Lower lobe of right lung (tissue), 2 donors: ENCODE data around the gene OMD. TPM values are rescaled to one million over a fixed set of nuclear protein-coding genes. Genes with fewer than 3 reads are reported as not detected.
A peak's percentile ranks its signal among the peaks of the same experiment; 100 is the strongest.
"Not testable (repeated sequence)": the region's sequence is repeated elsewhere in the genome, so short reads cannot be mapped to it uniquely, and the experiment has no call there.

Source experiments
- ATAC-seq, 2 donors: fragments of 200-7000 bp; cut with Tn5 transposase; one replicate each; pipeline ENCODE4 v1.9.1; 2020 to 2022; ENCODE audit warnings: mild to moderate bottlenecking in 2 of 2, moderate library complexity in 2 of 2
- DNase-seq: peaks from one replicate; pipeline ENCODE4 v3.0.0-alpha.2; 2020
- H3K27ac ChIP-seq: fragments of 200-600 bp; one replicate; pipeline ENCODE4 v1.8.0; 2022
- H3K27me3 ChIP-seq: fragments of 200-600 bp; one replicate; pipeline ENCODE4 v1.8.0; 2022; ENCODE audit warnings: low read depth
- H3K36me3 ChIP-seq: fragments of 200-600 bp; one replicate; pipeline ENCODE4 v1.8.0; 2022; ENCODE audit warnings: mild to moderate bottlenecking
- H3K4me1 ChIP-seq: fragments of 200-600 bp; one replicate; pipeline ENCODE4 v1.8.0; 2022
- H3K4me3 ChIP-seq: fragments of 200-600 bp; one replicate; pipeline ENCODE4 v1.8.0; 2022; ENCODE audit warnings: mild to moderate bottlenecking
- H3K9me3 ChIP-seq: fragments of 200-600 bp; one replicate; pipeline ENCODE4 v1.8.0; 2022
- CTCF ChIP-seq: fragments of 200-600 bp; IDR thresholded peaks from one replicate; pipeline ENCODE4 v1.8.0; 2022; ENCODE audit warnings: antibody characterized with exemption, mild to moderate bottlenecking
- intact Hi-C: fragments of 100-400 bp; cut with DNase I; formaldehyde crosslinking; loops from one replicate; pipeline ENCODE4 v1.11.0; 2022
- total RNA-seq: library from RNA; stranded (reverse); fragmentation: NEBNext Ultra II Directional; extraction: Animal tissue kit (Norgen Biotek cat#: 25700); gene quantifications from one replicate; pipeline ENCODE4 v1.2.1, GENCODE V29; 2021
- donor health status: DM: no; HTN: yes; CAD: no; lungs with severe emphysema.

Gene OMD
- total RNA-seq, 1 donor from 2014 or later: 4.1 TPM

GRCh38 chr9:92414566-92414965, 9.7 kb downstream of the OMD start:
- Histone ChIP-seq H3K36me3 (no peaks in the 10 kb centered on the region), H3K9me3 (no peaks in the 10 kb centered on the region), H3K27me3 (no peaks in the 10 kb centered on the region), H3K4me3 (no peak overlapping the region), H3K27ac (no peak overlapping the region), H3K4me1 (no peaks in the 10 kb centered on the region)
- intact Hi-C loops: no loop called here
- DNase-seq (no peak), ATAC-seq (no peak)
- no peak for TF ChIP-seq CTCF

GRCh38 chr9:92411157-92411556, 13.1 kb downstream of the OMD start:
- H3K27me3 ChIP-seq, DNase-seq, ATAC-seq: not testable (repeated sequence)

GRCh38 chr9:92408747-92409478, 15.4 kb downstream of the OMD start:
- ATAC-seq (no peak), DNase-seq (no peak)
- Histone ChIP-seq H3K27ac (no peak overlapping the region), H3K27me3 (no peaks in the 10 kb centered on the region), H3K4me3 (no peak overlapping the region), H3K4me1 (peaks cover 11% of the 10 kb centered on the region), H3K9me3 (no peaks in the 10 kb centered on the region), H3K36me3 (no peaks in the 10 kb centered on the region)
- no peak for TF ChIP-seq CTCF
- intact Hi-C loops: no loop called here

More at GRCh38 chr9:92411157-92411556, 13.1 kb downstream of the OMD start:
- H3K27ac ChIP-seq, H3K4me3 ChIP-seq, H3K9me3 ChIP-seq, H3K4me1 ChIP-seq, H3K36me3 ChIP-seq, intact Hi-C loops: not testable (repeated sequence)

- Histone ChIP-seq H3K4me3 (no peak overlapping the region), H3K27me3 (no peaks in the 10 kb centered on the region), H3K9me3 (no peaks in the 10 kb centered on the region), H3K27ac (no peak overlapping the region), H3K36me3 (no peaks in the 10 kb centered on the region), H3K4me1 (peaks cover 11% of the 10 kb centered on the region)
- intact Hi-C loops: no loop called here
- no peak for DNase-seq
- ATAC-seq: no peak
- no peak for TF ChIP-seq CTCF
Measured at GRCh38 chr9:92407818-92408217, 16.5 kb downstream of the OMD start.

- TF ChIP-seq CTCF: no peak
- no peak for DNase-seq
- no peaks in the 10 kb centered on the region for H3K9me3 ChIP-seq
- H3K27ac ChIP-seq: peak overlapping the region; percentile 46
- intact Hi-C loops: no loop called here
- no peaks in the 10 kb centered on the region for H3K27me3 ChIP-seq
- H3K4me1 ChIP-seq: peaks cover 11% of the 10 kb centered on the region
- H3K36me3 ChIP-seq: no peaks in the 10 kb centered on the region
- ATAC-seq: peak; percentile 74 to 86
- no peak overlapping the region for H3K4me3 ChIP-seq
Measured at GRCh38 chr9:92406477-92406876, 17.8 kb downstream of the OMD start.

GRCh38 chr9:92405818-92406217, 18.5 kb downstream of the OMD start:
- Histone ChIP-seq H3K36me3 (no peaks in the 10 kb centered on the region), H3K27me3 (no peaks in the 10 kb centered on the region), H3K9me3 (no peaks in the 10 kb centered on the region), H3K4me1 (peaks cover 11% of the 10 kb centered on the region), H3K27ac (peak overlapping the region; percentile 46), H3K4me3 (no peak overlapping the region)
- TF ChIP-seq CTCF: no peak
- ATAC-seq (no peak), DNase-seq (no peak)
- intact Hi-C loops: no loop called here
